ENCODE results near the gene CEP128. TPM values are rescaled to one million over a fixed set of nuclear protein-coding genes. Genes with fewer than 3 reads are reported as not detected.

Gene CEP128
- total RNA-seq, 1 donor: 5.4 TPM

- no peak overlapping the region for H3K4me2 ChIP-seq (ENCODE audit: insufficient read depth, low read length)
- H3K36me3 ChIP-seq (ENCODE audit: insufficient read depth, low read length): no peaks in the 10 kb centered on the region
- no peaks in the 10 kb centered on the region for H4K20me1 ChIP-seq (ENCODE audit: insufficient read depth, low read length)
- TF ChIP-seq CTCF (IDR thresholded peaks at IDR 0.05; ENCODE audit: extremely low read depth, low read depth, low read length): no peak
- H3K9me3 ChIP-seq (ENCODE audit: low read depth, low read length): no peaks in the 10 kb centered on the region
- H2AFZ ChIP-seq (ENCODE audit: low read length): no peak overlapping the region
- H3K27me3 ChIP-seq (ENCODE audit: insufficient read depth, low read length): no peaks in the 10 kb centered on the region
- no peak overlapping the region for H3K27ac ChIP-seq (ENCODE audit: low read depth, low read length)
- no peak overlapping the region for H3K4me3 ChIP-seq (ENCODE audit: insufficient read depth, low read length)
- H3K79me2 ChIP-seq (ENCODE audit: insufficient read depth, low read length): no peaks in the 10 kb centered on the region
- H3K4me1 ChIP-seq (ENCODE audit: insufficient read depth, low read length): no peaks in the 10 kb centered on the region
- DNase-seq (ENCODE audit: insufficient read length, low spot score, missing footprints): no peak
Observed at GRCh38 chr14:80537626-80538025, 403.9 kb downstream of the CEP128 start.

GRCh38 chr14:80536456-80536855, 405.1 kb downstream of the CEP128 start:
- Histone ChIP-seq H3K9me3 (ENCODE audit: low read depth, low read length) (no peaks in the 10 kb centered on the region), H4K20me1 (ENCODE audit: insufficient read depth, low read length) (no peaks in the 10 kb centered on the region), H3K27ac (ENCODE audit: low read depth, low read length) (no peak overlapping the region), H2AFZ (ENCODE audit: low read length) (peak overlapping the region; percentile 12), H3K4me1 (ENCODE audit: insufficient read depth, low read length) (no peaks in the 10 kb centered on the region), H3K79me2 (ENCODE audit: insufficient read depth, low read length) (no peaks in the 10 kb centered on the region), H3K4me2 (ENCODE audit: insufficient read depth, low read length) (no peak overlapping the region), H3K4me3 (ENCODE audit: insufficient read depth, low read length) (no peak overlapping the region), H3K36me3 (ENCODE audit: insufficient read depth, low read length) (no peaks in the 10 kb centered on the region), H3K27me3 (ENCODE audit: insufficient read depth, low read length) (no peaks in the 10 kb centered on the region)
- no peak for TF ChIP-seq CTCF (IDR thresholded peaks at IDR 0.05; ENCODE audit: extremely low read depth, low read depth, low read length)
- DNase-seq (ENCODE audit: insufficient read length, low spot score, missing footprints): no peak

- Histone ChIP-seq H3K36me3 (ENCODE audit: insufficient read depth, low read length) (no peaks in the 10 kb centered on the region), H3K4me1 (ENCODE audit: insufficient read depth, low read length) (no peaks in the 10 kb centered on the region), H3K4me2 (ENCODE audit: insufficient read depth, low read length) (no peak overlapping the region), H3K27ac (ENCODE audit: low read depth, low read length) (no peak overlapping the region), H3K9me3 (ENCODE audit: low read depth, low read length) (no peaks in the 10 kb centered on the region), H4K20me1 (ENCODE audit: insufficient read depth, low read length) (no peaks in the 10 kb centered on the region), H2AFZ (ENCODE audit: low read length) (peak overlapping the region; percentile 54), H3K27me3 (ENCODE audit: insufficient read depth, low read length) (no peaks in the 10 kb centered on the region), H3K4me3 (ENCODE audit: insufficient read depth, low read length) (no peak overlapping the region), H3K79me2 (ENCODE audit: insufficient read depth, low read length) (no peaks in the 10 kb centered on the region)
- no peak for DNase-seq (ENCODE audit: insufficient read length, low spot score, missing footprints)
- no peak for TF ChIP-seq CTCF (IDR thresholded peaks at IDR 0.05; ENCODE audit: extremely low read depth, low read depth, low read length)
Observed at GRCh38 chr14:80535171-80535570, 406.4 kb downstream of the CEP128 start.

- no peak overlapping the region for H3K4me2 ChIP-seq (ENCODE audit: insufficient read depth, low read length)
- no peak overlapping the region for H2AFZ ChIP-seq (ENCODE audit: low read length)
- H3K4me3 ChIP-seq (ENCODE audit: insufficient read depth, low read length): no peak overlapping the region
- no peaks in the 10 kb centered on the region for H4K20me1 ChIP-seq (ENCODE audit: insufficient read depth, low read length)
- peaks cover 6% of the 10 kb centered on the region for H3K4me1 ChIP-seq (ENCODE audit: insufficient read depth, low read length)
- H3K36me3 ChIP-seq (ENCODE audit: insufficient read depth, low read length): no peaks in the 10 kb centered on the region
- no peaks in the 10 kb centered on the region for H3K27me3 ChIP-seq (ENCODE audit: insufficient read depth, low read length)
- DNase-seq (ENCODE audit: insufficient read length, low spot score, missing footprints): peak; percentile 21
- no peak for TF ChIP-seq CTCF (IDR thresholded peaks at IDR 0.05; ENCODE audit: extremely low read depth, low read depth, low read length)
- no peaks in the 10 kb centered on the region for H3K9me3 ChIP-seq (ENCODE audit: low read depth, low read length)
- H3K79me2 ChIP-seq (ENCODE audit: insufficient read depth, low read length): no peaks in the 10 kb centered on the region
- H3K27ac ChIP-seq (ENCODE audit: low read depth, low read length): no peak overlapping the region
Observed at GRCh38 chr14:80523518-80524117, 417.9 kb downstream of the CEP128 start.
